ENCODE results near the gene ADAM12. TPM values are rescaled to one million over a fixed set of nuclear protein-coding genes. Genes with fewer than 3 reads are reported as not detected.

ADAM12 gene
- total and polyA plus RNA-seq, 2 donors (not counting 3 experiments of a cell fraction or from before 2014, with no cell fraction given) = 0.22 to 0.33 TPM

DNA sequence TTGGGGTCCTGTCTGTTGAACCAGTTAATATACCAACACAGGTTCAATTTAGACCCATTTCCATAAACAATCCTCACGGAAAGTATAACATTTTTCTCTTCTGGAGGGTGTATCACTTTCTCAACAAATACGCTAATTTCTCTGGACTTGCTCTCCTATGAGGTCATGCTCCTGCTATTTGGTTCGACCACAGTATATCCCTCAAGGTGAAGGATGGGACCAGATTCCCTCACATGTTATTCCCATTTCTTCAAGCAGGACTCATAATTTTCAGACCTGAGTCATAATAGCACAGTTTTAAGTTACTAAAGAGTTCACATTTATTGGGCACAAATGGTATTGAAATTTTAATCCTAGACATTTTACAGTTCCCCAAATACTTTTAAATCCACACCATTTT, 57.2 kb downstream of the ADAM12 start:
- no peak overlapping the region for H3K4me2 ChIP-seq (ENCODE audit: insufficient read depth, low read length)
- H3K79me2 ChIP-seq (ENCODE audit: control insufficient read depth, insufficient read depth, low read length) = no peaks in the 10 kb centered on the region
- H3K27ac ChIP-seq (ENCODE audit: insufficient read depth, low read depth, low read length) = no peak overlapping the region
- no peak overlapping the region for H2AFZ ChIP-seq (ENCODE audit: low read depth, low read length)
- no peak for TF ChIP-seq MYC (IDR thresholded peaks at IDR 0.05; ENCODE audit: low read depth, low read length)
- no peak for TF ChIP-seq GATA2 (IDR thresholded peaks at IDR 0.05; ENCODE audit: insufficient read depth, insufficient read length, low read depth, low read length)
- no peak for TF ChIP-seq EZH2 (IDR thresholded peaks at IDR 0.05; ENCODE audit: borderline replicate concordance, low read depth, low read length, severe bottlenecking)
- no peak for TF ChIP-seq POLR2AphosphoS5 (IDR thresholded peaks at IDR 0.05; ENCODE audit: insufficient read depth, low read depth, low read length)
- TF ChIP-seq, protein P1, sequence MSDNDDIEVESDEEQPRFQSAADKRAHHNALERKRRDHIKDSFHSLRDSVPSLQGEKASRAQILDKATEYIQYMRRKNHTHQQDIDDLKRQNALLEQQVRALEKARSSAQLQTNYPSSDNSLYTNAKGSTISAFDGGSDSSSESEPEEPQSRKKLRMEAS (IDR thresholded peaks at IDR 0.05; ENCODE audit: insufficient read depth, insufficient read length) = no peak
- no peak for TF ChIP-seq FOS (IDR thresholded peaks at IDR 0.05; ENCODE audit: borderline replicate concordance, insufficient read depth, low read length)
- TF ChIP-seq, protein P2, sequence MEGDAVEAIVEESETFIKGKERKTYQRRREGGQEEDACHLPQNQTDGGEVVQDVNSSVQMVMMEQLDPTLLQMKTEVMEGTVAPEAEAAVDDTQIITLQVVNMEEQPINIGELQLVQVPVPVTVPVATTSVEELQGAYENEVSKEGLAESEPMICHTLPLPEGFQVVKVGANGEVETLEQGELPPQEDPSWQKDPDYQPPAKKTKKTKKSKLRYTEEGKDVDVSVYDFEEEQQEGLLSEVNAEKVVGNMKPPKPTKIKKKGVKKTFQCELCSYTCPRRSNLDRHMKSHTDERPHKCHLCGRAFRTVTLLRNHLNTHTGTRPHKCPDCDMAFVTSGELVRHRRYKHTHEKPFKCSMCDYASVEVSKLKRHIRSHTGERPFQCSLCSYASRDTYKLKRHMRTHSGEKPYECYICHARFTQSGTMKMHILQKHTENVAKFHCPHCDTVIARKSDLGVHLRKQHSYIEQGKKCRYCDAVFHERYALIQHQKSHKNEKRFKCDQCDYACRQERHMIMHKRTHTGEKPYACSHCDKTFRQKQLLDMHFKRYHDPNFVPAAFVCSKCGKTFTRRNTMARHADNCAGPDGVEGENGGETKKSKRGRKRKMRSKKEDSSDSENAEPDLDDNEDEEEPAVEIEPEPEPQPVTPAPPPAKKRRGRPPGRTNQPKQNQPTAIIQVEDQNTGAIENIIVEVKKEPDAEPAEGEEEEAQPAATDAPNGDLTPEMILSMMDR (IDR thresholded peaks at IDR 0.05; ENCODE audit: extremely low read depth in 1 of 2, insufficient read depth in 1 of 2, low read depth in 1 of 2, low read length in 2 of 2) = no peak
- no peak for TF ChIP-seq JUN (IDR thresholded peaks at IDR 0.05; ENCODE audit: borderline replicate concordance, insufficient read depth, insufficient read length, low read depth)
- TF ChIP-seq POLR2A (IDR thresholded peaks at IDR 0.05; ENCODE audit: low read depth, low read length) = no peak
- H3K9ac ChIP-seq (replicated peaks; ENCODE audit: extremely low read depth, insufficient read depth, low read length) = no peak overlapping the region
- no peaks in the 10 kb centered on the region for H3K9me1 ChIP-seq (replicated peaks; ENCODE audit: control insufficient read depth, extremely low read depth, insufficient read depth, low read length)
- CTCF ChIA-PET = no interaction called here
- H3K36me3 ChIP-seq (ENCODE audit: control insufficient read depth in 2 of 2, extremely low read depth in 1 of 2, insufficient read depth in 2 of 2, low read length in 2 of 2) = no peaks in the 10 kb centered on the region
- POLR2A ChIA-PET = no interaction called here
- H3K4me3 ChIP-seq (replicated peaks in 1 of 3; ENCODE audit: insufficient read depth in 1 of 3, low read depth in 1 of 3, low read length in 3 of 3) = no peak overlapping the region
- H3K4me1 ChIP-seq (ENCODE audit: control insufficient read depth, extremely low read depth, insufficient read depth, low read length) = no peaks in the 10 kb centered on the region
- no peaks in the 10 kb centered on the region for H3K27me3 ChIP-seq (ENCODE audit: control insufficient read depth in 2 of 2, insufficient read depth in 2 of 2, low read length in 2 of 2)
- H3K9me3 ChIP-seq (replicated peaks; ENCODE audit: control insufficient read depth, insufficient read depth, low read length) = no peaks in the 10 kb centered on the region
- no peaks in the 10 kb centered on the region for H4K20me1 ChIP-seq (replicated peaks; ENCODE audit: control insufficient read depth, extremely low read depth, insufficient read depth, low read length)
- dilution Hi-C loops (cut with MboI; ENCODE audit: extremely low pct_ligation_motif_present, low sequenced_read_pairs) (no loop called here), intact Hi-C loops (cut with micrococcal nuclease) (no loop called here)
- FAIRE-seq (no peak), DNase-seq (ENCODE audit: low read depth, low spot score) (no peak)
- no TSS peak for BruUV-seq (replicated peaks)
